Measurements from ENCODE around the gene EXOC4. TPM values are rescaled to one million over a fixed set of nuclear protein-coding genes. Genes with fewer than 3 reads are reported as not detected.

The EXOC4 gene
- total RNA-seq, 2 experiments from 2014 or later: 58.0 to 59.9 TPM

GRCh38 chr7:133857376-133858119 lies 604.7 kb downstream of the EXOC4 start:
- H3K36me3 Mint-ChIP-seq (ENCODE audit: low read depth): peaks cover 4% of the 10 kb centered on the region
- ChIA-PET POLR2A (no interaction called here), CTCF (no interaction called here)
- Histone ChIP-seq H3K27ac (ENCODE audit: low read depth in 1 of 2, low read length in 2 of 2) (no peak overlapping the region), H3K4me1 (ENCODE audit: insufficient read depth, low read length) (no peaks in the 10 kb centered on the region), H3K36me3 (ENCODE audit: insufficient read depth, low read length) (no peaks in the 10 kb centered on the region), H3K4me3 (ENCODE audit: low read length) (no peak overlapping the region), H3K27me3 (ENCODE audit: control insufficient read depth in 1 of 2, insufficient read depth in 2 of 2, low read length in 2 of 2) (no peaks in the 10 kb centered on the region), H3K9me3 (ENCODE audit: control insufficient read depth in 1 of 2, insufficient read depth in 1 of 2, low read length in 2 of 2) (peaks cover 0 to 9% of the 10 kb centered on the region in 2 experiments)
- H3K27ac Mint-ChIP-seq: no peak overlapping the region
- TF ChIP-seq CTCF (IDR thresholded peaks at IDR 0.05): no peak
- ATAC-seq (ENCODE audit: poor library complexity) (no peak), DNase-seq (no peak)
- no peaks in the 10 kb centered on the region for H3K4me1 Mint-ChIP-seq (ENCODE audit: low read depth)
- intact Hi-C loops (cut with DNase I, micrococcal nuclease): no loop called here
- no peaks in the 10 kb centered on the region for H3K27me3 Mint-ChIP-seq
- H3K9me3 Mint-ChIP-seq: no peaks in the 10 kb centered on the region
- H3K4me3 Mint-ChIP-seq: no peak overlapping the region

- H3K27me3 Mint-ChIP-seq: no peaks in the 10 kb centered on the region
- H3K27ac Mint-ChIP-seq: no peak overlapping the region
- POLR2A ChIA-PET: no interaction called here
- ATAC-seq (ENCODE audit: poor library complexity) (no peak), DNase-seq (no peak)
- no peaks in the 10 kb centered on the region for H3K4me1 ChIP-seq (ENCODE audit: insufficient read depth, low read length)
- H3K27ac ChIP-seq (ENCODE audit: low read depth in 1 of 2, low read length in 2 of 2): no peak overlapping the region
- intact Hi-C loops (cut with DNase I, micrococcal nuclease): no loop called here
- no peaks in the 10 kb centered on the region for H3K4me1 Mint-ChIP-seq (ENCODE audit: low read depth)
- H3K4me3 ChIP-seq (ENCODE audit: low read length): no peak overlapping the region
- no peak overlapping the region for H3K4me3 Mint-ChIP-seq
- no peaks in the 10 kb centered on the region for H3K9me3 Mint-ChIP-seq
- peaks cover 0 to 9% of the 10 kb centered on the region in 2 experiments for H3K9me3 ChIP-seq (ENCODE audit: control insufficient read depth in 1 of 2, insufficient read depth in 1 of 2, low read length in 2 of 2)
- no peak for TF ChIP-seq CTCF (IDR thresholded peaks at IDR 0.05)
- no peaks in the 10 kb centered on the region for H3K36me3 ChIP-seq (ENCODE audit: insufficient read depth, low read length)
- no peaks in the 10 kb centered on the region for H3K27me3 ChIP-seq (ENCODE audit: control insufficient read depth in 1 of 2, insufficient read depth in 2 of 2, low read length in 2 of 2)
- CTCF ChIA-PET: no interaction called here
- peaks cover 4% of the 10 kb centered on the region for H3K36me3 Mint-ChIP-seq (ENCODE audit: low read depth)
Observed at GRCh38 chr7:133858311-133858710, 605.4 kb downstream of the EXOC4 start.

- no peak overlapping the region for H3K4me3 ChIP-seq (ENCODE audit: low read length)
- H3K27me3 Mint-ChIP-seq: no peaks in the 10 kb centered on the region
- no peaks in the 10 kb centered on the region for H3K27me3 ChIP-seq (ENCODE audit: control insufficient read depth in 1 of 2, insufficient read depth in 2 of 2, low read length in 2 of 2)
- H3K27ac Mint-ChIP-seq: no peak overlapping the region
- no peak overlapping the region for H3K4me3 Mint-ChIP-seq
- H3K36me3 ChIP-seq (ENCODE audit: insufficient read depth, low read length): no peaks in the 10 kb centered on the region
- H3K9me3 Mint-ChIP-seq: no peaks in the 10 kb centered on the region
- H3K4me1 ChIP-seq (ENCODE audit: insufficient read depth, low read length): no peaks in the 10 kb centered on the region
- H3K36me3 Mint-ChIP-seq (ENCODE audit: low read depth): peaks cover 4% of the 10 kb centered on the region
- H3K4me1 Mint-ChIP-seq (ENCODE audit: low read depth): no peaks in the 10 kb centered on the region
- CTCF ChIA-PET: no interaction called here
- peaks cover 0 to 9% of the 10 kb centered on the region in 2 experiments for H3K9me3 ChIP-seq (ENCODE audit: control insufficient read depth in 1 of 2, insufficient read depth in 1 of 2, low read length in 2 of 2)
- DNase-seq (no peak), ATAC-seq (ENCODE audit: poor library complexity) (no peak)
- intact Hi-C loops (cut with DNase I, micrococcal nuclease): no loop called here
- H3K27ac ChIP-seq (ENCODE audit: low read depth in 1 of 2, low read length in 2 of 2): no peak overlapping the region
- POLR2A ChIA-PET: no interaction called here
- TF ChIP-seq CTCF (IDR thresholded peaks at IDR 0.05): no peak
Observed at GRCh38 chr7:133859231-133859630, 606.4 kb downstream of the EXOC4 start.
